ENCODE measurements around the gene JCAD.

The JCAD gene

GRCh38 chr10:30036811-30037210, 22.6 kb downstream of the JCAD start:
- DNase-seq (ENCODE audit: low read depth) = no peak
- H3K4me3 ChIP-seq (replicated peaks; ENCODE audit: low read depth, low read length) = no peak overlapping the region
- TF ChIP-seq CTCF (IDR thresholded peaks at IDR 0.05; ENCODE audit: low read length, missing control alignments) = no peak

DNA sequence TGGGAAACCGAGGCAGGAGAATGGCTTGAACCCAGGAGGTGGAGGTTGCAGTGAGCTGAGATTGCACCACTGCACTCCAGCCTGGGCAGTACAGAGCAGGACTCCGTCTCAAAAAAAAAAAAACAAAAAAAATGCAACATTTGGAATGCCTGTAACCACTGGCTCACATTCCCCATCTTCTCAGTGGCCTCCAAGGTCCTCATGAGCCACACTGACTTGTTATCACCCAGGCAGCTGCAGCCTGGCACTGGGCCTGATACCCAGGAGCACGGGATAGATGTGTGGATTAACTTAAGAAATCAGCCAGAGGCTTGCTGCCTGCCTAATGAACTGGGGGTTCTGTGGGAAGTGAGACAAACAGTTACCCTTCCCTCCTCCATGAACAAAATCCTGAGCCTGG, 23.0 kb downstream of the JCAD start:
- TF ChIP-seq CTCF (IDR thresholded peaks at IDR 0.05; ENCODE audit: low read length, missing control alignments) = no peak
- H3K4me3 ChIP-seq (replicated peaks; ENCODE audit: low read depth, low read length) = no peak overlapping the region
- DNase-seq (ENCODE audit: low read depth) = peak; percentile 8

- H3K4me3 ChIP-seq (replicated peaks; ENCODE audit: low read depth, low read length) = no peak overlapping the region
- no peak for TF ChIP-seq CTCF (IDR thresholded peaks at IDR 0.05; ENCODE audit: low read length, missing control alignments)
- DNase-seq (ENCODE audit: low read depth) = no peak
These were observed 24.8 kb downstream of the JCAD start for GRCh38 chr10:30034433-30035137.

DNA sequence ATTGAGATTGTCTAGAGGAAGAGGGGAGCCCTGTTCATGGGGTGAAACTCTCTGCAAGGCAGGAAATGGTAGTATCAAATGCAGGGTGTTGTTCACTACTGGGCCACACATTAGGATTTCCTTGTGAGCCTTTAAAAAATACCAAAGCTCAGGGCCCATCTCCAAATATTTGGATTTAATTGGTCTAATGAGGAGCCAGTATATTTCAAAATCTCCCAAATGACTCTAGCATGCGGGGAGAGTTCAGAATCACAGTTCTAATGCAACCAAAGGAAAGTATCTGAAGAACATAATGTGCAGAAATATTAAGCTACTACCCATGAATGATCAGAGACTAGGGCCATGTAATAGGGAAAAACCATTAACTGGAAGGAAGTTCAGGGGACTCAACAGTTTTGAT, 27.3 kb downstream of the JCAD start:
- no peak for TF ChIP-seq CTCF (IDR thresholded peaks at IDR 0.05; ENCODE audit: low read length, missing control alignments)
- no peak for DNase-seq (ENCODE audit: low read depth)
- no peak overlapping the region for H3K4me3 ChIP-seq (replicated peaks; ENCODE audit: low read depth, low read length)

DNA sequence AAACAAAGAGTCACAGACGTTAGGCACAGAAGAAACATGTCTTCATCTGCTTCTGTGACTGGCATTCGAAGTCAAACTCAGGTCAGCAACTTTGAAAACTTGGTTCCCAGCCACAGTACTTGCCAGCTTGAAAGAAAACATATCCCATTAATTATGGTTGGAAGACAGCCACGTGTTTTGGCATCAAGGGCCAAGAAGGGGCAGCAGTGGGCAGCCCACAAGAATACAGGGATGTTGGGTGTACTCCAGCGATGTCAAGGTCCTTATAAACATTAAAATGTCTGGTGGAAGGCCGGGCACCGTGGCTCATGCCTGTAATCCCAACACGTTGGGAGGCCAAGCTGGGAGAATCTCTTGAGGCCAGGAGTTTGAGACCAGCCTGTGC, 29.5 kb downstream of the JCAD start:
- no peak for TF ChIP-seq CTCF (IDR thresholded peaks at IDR 0.05; ENCODE audit: low read length, missing control alignments)
- H3K4me3 ChIP-seq (replicated peaks; ENCODE audit: low read depth, low read length) = no peak overlapping the region
- no peak for DNase-seq (ENCODE audit: low read depth)

DNA sequence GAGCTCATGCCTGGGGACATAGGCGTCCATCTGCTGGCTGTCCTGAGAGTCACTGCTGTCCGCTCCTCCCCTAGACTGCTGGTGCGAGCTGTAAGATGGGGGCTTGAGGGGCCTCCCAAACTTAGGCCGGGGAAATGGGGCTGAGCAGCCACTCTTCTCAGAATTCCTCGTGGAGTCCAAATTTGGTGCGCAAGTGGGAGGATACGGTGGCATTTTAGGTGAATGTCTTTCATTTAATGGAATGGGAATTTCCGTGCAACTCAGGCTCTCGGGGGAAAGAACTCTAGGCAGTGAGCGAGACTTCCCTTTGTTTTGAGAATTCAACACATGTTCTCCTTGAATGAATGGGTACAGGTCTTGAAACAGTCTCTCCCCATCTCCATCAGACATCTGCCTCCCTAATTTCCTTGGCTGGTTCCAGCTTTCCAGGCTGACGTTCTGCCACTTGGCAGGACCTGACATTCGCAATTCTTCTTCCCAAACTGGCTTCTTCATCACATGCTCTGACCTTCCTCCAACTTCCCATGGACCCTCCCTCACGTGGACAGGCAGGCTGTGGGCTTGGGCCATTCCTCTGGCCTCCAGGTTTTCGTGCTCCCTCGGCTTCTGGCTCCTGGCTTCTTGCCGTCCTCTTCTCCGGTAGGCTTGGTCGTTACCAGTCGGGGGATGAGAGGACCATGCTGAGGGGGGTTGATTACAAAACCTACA, 30.1 kb downstream of the JCAD start:
- DNase-seq (ENCODE audit: low read depth) = no peak
- no peak overlapping the region for H3K4me3 ChIP-seq (replicated peaks; ENCODE audit: low read depth, low read length)
- no peak for TF ChIP-seq CTCF (IDR thresholded peaks at IDR 0.05; ENCODE audit: low read length, missing control alignments)

DNA sequence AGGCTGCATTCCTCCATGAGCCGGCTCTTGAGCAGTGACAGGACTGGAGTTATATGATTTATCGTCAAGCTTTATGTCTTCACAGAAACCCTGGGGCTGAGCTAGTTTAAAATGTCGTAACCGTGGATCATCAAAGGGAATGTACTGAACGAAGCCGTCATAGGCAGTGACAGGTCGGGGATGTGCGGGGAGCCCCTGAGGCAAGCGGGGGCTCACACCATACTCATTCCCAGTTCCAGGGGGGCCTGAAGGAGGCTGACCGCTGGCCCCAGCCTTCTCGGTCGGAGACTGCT, 30.7 kb downstream of the JCAD start:
- DNase-seq (ENCODE audit: low read depth) = peak; percentile 21
- no peak overlapping the region for H3K4me3 ChIP-seq (replicated peaks; ENCODE audit: low read depth, low read length)
- TF ChIP-seq CTCF (IDR thresholded peaks at IDR 0.05; ENCODE audit: low read length, missing control alignments) = no peak
